ENCODE measurements around the gene FAM222A.

DNA sequence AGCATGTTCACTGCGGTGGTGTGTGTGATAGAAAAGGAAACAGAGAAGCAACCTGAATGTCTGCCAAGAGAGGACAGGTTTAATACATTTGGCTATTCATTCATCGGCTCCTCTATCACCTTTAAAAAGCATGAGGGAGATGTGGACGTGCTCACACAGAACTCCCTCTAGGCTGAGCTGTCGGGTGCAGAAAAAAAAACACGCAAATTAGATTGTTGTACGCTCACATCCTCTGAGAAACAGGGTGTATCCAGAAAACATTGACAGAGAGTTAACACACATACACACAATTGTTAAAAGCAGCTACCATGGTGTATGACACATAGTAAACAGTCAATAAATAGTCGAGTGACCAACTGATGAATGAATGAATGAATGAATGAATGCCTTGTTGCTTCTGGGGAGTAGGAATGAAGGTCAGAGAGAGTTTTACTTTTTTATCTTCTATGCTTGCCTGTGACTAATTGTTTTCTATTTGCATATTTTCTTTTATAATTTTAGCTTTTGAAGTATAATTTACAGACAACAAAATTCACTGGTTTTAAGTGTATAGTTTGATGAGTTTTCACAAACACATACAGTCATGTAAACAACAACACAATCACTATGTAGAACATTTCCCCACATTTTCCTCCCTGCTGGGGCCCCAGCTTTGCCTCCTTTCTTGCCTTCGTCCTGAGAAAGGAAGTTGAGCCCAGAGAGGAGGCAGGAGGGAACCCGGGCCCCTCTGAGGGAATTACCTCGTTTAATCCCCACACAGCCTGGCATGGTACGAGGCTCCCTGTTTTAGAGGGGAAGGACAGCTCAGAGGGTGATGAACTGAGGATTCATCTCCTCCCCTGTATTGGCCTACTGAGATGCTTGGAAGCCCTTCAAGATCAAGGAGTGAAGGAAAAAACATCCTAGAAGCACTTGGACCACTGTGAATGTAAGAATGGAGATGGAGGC lies 19.7 kb upstream of the FAM222A start:
- TF ChIP-seq, protein P1, sequence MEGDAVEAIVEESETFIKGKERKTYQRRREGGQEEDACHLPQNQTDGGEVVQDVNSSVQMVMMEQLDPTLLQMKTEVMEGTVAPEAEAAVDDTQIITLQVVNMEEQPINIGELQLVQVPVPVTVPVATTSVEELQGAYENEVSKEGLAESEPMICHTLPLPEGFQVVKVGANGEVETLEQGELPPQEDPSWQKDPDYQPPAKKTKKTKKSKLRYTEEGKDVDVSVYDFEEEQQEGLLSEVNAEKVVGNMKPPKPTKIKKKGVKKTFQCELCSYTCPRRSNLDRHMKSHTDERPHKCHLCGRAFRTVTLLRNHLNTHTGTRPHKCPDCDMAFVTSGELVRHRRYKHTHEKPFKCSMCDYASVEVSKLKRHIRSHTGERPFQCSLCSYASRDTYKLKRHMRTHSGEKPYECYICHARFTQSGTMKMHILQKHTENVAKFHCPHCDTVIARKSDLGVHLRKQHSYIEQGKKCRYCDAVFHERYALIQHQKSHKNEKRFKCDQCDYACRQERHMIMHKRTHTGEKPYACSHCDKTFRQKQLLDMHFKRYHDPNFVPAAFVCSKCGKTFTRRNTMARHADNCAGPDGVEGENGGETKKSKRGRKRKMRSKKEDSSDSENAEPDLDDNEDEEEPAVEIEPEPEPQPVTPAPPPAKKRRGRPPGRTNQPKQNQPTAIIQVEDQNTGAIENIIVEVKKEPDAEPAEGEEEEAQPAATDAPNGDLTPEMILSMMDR (IDR thresholded peaks at IDR 0.05; ENCODE audit: insufficient read depth, low read length, poor library complexity, severe bottlenecking): no peak
- no peak for TF ChIP-seq EZH2phosphoT487 (conservative IDR thresholded peaks at IDR 0.05; ENCODE audit: low read length)

All from SU-DHL-6 (cell line).